NCI-H1092 treated with DMSO at 0.1 percent for 48 hours (cell line): ENCODE measurements around the gene MPRIP.
A peak's percentile ranks its signal among the peaks of the same experiment; 100 is the strongest.

Experiments
- DNase-seq: peaks from one replicate; lab custom pipeline; 2025; lab: John Stamatoyannopoulos, UW

MPRIP gene

DNA sequence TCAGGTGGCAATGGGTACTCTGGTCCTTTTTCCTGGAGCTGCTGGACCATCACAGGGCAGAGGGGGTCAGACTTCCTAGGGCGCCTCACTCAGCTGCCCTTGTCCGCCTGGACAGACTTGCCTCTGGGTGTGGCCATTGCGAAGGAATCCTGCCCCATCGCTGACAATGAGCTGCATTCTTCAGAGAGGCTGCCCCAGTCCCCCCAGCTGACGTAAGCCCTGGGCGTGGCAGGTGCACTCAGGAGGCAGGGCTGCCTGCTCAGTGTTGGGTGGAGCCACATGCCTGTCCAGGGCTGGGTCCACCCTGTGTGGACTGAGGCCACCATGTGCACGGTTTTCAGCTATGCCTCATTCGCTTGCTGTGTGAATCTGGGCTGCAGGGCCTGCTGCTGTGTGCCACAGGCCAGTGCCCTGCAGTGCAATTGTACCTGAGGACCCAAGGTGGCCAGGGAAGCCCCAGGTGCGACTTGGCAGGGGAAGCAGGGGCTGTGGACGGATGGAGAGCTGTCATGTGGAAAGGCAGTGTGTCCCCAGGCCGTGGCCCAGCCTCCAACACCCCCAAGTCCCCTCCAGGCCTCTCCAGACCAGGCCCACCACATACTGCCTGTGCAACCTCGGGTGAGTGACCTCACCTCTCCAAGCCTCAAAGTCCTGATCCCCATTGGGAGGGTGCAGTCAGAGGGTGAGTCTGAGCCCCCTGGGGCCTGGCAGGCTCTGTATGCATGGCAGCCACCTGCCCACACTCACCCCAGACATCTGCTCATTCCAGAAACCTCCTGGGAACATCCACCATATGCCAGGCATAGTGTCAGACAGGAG, 14.0 kb upstream of the MPRIP start:
- no peak for DNase-seq

DNA sequence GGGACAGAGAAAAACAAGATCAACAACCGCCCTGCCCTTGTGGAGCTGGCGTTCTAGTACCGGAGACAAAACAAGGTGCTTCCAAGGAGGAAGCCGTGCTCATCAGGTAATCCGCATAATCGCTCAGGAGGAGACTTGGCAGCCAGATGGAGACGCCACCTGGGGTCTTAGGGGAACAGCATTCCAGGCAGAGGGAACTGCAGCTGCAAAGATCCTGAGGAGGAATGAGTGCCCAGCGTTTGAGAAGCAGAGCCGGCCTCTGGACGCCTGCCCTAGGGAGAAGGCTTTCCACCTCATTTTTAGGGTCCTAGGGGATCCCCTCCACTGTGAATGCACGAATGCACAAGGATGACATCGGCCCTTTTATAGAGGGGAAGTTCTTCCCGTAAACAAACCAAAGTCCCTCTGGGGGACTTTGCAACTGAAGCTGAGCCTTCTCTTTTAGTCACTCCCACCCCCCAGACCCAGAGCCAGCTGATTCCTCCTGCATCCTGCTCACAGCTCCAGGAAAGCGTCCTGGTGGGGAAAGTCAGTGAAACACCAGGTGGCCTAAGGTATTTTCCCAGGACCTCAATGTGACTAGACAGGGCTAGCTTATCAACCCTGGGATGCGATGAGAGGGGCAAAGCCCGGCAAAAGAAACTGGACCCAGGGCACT, 13.2 kb upstream of the MPRIP start:
- DNase-seq = no peak

DNA sequence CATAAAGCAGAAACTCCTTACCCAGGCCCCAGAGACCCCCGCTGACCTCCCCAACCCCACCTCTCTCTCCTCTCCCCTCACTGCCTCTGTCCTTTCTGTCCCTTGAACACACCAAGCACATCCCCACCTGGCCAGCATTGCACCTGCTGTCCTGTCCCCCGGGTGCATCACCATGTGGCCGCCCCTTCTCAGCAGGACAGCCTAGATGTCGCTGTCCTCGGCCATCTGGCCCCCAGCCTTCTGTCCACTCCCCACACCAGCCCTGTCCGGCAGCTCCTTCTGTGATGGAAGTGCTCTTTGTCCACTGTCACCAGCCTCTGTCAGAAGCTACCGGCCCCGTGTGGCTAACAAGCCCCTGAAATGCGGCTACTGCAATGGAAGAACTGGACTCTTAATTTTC, 12.3 kb upstream of the MPRIP start:
- DNase-seq = no peak

DNA sequence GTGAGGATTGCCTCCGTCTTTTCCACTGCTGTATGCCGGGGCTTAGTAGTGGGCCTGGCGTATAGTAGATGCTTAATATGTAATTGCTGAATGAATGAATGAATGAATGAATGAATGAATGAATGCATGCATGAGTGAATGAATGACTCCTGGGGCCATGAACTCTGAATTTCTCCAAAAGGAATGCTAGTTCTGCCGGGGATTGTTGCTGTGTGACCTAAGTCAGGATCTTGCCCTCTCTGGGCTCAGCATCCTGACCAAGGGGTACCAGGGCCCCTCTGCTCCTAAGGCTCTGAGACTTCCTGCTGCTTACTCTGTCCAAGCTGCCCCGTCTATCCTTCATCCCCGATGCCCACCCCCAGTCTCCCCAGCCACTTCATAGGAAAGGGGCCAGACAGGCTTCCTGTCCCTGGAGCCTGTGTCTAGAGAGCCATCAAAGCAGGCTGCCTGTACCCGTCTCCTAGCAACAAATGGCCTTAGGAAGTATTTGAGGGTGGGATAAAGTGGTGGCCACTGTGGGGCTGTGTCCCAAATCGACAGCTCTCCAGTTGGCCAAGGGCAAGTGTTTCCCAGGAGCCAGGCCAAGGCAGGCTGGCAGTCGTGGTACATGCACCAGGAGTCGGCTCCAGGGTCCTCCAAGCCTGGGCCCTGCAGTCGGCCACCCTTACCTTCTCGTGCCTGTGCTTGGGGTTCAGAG, 11.6 kb upstream of the MPRIP start:
- DNase-seq = no peak

DNA sequence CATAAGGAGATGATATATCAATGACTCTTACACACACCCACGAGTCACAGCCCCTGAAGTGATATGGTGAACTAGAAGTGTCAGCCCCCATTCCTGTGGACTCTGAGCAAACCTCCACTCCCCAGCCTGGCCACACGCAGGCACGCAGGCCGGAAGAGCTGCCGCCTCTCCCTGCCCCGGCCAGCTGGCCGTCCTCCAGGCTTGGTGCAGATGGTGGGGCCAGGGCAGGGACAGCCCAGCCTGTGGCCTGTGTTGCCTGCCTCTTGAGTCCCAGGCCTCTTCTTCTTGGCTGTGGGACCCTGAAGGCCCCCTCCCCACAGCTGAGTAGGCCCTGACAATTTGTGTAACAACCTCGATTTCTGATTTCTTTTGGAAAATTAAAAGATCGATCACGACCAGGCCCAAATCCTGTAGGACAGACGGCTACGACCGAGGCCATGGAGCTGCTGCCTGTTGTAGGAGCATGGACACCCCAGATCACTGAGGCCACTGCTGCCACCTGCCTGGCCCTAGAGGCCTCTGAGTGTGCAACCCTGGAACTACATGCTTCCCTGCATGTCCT, 10.0 kb upstream of the MPRIP start:
- DNase-seq = no peak

DNA sequence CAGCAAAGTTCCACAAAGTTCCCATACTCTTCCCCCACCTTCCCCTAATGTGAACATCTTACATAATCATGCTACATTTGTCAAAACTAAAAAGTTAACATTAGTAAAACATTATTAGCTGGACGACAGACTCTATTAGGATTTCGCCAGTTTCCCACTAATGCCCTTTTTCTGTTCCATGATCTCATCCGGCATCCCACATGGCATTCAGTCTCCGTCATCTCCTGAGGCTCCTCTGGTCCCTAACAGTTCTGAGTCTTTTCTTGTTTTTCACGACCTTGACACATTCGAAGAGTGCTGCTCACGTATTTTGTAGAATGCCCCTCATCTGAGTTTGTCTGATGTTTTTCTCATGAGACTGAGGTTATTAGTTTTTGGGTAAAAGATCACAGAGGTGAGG, 8.8 kb upstream of the MPRIP start:
- DNase-seq = no peak

DNA sequence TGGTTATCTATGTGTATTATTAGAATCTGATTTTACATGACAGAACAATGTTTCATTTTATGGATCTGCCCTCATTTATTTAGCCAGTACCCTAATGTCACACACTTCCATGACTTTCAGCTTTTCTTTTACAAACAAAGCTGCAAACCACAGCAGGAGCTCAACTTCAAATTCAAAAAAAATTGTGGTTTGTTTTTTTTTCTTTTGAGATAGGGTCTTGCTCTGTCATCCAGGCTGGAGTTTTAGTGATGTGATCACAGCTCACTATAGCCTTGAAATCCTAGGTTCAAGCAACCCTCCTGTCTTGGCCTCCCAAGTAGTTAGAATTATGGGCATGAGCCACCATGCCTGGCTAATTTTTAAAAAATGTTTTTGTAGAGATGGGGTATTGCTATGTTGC, 8.2 kb upstream of the MPRIP start:
- DNase-seq = no peak

DNA sequence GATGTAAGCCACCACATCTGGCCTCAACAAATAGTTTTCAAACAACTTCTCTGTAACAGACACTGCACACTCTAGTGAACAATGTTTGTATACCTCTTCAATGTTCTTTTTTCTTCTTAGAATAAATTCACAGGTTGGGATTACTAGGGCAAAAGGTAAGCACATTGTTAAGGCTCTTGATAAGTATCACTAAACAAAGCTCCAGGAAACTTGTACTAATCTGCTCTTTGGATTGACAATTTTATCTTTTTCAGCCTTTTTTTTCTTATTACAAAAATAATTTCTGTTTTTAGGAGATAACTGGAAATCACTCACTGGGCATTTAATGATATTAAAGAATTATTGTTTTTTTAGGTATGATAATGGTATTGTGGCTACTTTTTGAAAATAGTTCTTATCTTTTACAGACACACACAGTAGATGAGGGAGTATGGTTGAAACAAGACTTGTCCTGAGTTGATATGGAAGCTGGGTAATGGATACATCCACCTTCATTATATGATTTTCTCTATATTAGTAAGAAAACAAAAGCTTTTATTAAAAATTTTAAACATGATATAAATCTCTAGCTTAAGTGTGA, 7.7 kb upstream of the MPRIP start:
- DNase-seq = no peak

DNA sequence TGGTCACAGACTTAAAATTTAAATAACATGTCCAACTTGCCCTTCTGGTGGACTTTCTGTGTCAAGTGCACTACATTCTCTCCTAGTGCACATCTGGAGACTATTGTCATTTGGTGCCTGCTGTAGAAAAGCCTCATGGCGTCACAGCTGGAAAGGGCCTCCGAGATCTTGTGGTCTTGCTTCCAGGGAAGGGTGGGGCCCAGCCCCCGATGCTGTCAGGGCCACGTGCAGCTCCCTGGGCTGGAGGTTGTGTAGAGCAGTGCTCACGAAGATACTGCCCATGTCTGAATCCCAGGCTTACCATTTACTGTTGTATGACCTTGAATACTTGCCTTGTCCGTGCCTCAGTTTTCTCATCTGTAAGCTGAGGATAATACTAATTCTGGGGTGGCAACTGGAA, 6.8 kb upstream of the MPRIP start:
- no peak for DNase-seq

DNA sequence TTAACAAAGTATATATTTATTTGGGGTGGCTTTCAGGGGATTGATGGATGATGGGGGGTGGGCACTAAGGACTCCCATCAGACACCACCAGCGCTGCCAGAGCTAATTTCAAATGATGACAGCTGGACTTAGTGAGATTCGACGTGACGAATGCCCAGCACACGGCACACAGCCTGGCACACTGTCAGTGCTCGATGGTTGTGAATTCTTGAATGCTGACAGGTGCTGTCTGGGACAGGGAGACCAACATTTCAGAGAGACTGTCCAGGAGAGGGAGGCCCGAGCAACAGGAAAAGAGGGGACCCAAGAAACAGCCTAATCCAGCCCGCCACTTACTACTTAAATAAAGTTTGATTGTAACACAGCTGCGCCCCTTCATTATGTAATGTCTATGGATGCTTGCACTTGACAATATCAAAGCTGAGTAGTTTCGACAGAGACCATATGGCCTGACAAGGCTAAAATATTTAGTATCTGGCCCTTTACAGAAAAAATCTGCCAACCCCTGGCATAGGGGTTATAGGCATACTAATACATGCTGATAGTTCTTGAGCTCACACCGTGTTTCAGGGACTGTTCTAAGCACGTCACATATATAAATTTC, 6.2 kb upstream of the MPRIP start:
- DNase-seq = no peak

DNA sequence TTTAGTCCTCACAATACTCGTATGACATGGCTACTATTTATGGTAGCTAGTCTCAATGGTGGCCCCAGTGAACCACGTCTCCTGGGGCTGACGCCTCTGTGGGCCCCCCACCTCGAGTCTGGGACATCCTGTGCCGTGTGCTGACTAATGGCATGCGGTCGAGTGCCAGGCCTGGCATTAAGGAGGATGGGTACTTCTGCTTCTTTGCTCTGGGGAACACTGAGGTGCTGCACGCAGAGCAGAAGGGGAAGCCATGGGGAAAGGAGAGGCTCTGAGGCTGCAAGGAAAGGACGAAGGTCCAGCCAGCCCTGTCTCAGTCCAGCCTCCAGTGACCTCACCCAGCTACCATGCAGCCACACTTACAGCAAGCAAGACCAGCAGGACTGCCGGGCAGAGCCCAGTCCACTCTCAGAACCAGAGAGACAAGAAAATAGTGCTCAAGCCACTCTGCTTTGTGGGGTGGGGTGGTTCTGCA, 5.7 kb upstream of the MPRIP start:
- DNase-seq = no peak

DNA sequence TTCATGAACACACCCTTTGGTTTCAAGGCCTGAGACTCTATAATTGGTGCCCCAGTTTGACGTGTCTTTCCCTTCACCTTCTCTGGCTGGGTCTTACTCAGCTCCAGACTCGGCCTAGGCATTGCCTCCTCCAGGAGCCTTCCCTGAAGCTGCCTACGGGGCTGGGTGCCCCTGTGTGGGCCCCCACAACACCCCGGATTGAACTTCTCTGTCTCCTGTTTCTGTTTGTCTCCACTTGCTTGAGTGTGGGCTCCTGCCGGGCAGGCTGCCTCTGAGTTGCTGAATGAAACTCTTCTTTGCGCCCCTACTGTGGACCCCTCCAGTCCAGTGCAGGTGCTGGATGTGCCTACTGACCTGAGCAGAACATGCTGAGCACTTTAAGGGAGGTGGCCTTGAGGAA, 2.3 kb upstream of the MPRIP start:
- no peak for DNase-seq

DNA sequence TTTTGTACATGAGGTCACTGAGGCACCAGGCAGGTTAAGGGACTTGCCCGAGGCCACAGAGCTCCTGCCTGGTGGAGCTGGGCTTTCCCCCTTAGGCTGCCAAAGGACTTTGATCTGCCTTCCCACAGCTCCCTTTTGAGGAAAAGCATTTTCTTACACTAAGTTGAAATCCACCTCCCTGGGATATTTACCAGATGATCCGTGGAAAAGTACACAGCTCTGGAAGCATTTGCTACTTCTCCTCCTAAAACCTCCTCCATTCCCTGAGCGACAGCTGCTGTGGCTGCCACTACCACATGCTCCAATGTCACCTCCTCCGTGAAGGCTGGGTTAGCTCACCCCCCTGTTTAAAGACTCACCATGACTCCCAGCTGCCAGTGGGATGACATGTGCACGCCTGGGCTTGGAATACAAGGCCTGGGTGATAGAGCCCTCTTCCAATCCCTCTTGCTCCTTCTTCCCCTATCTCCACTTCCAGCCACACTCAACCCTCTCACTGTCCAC, 1.2 kb upstream of the MPRIP start:
- no peak for DNase-seq

DNA sequence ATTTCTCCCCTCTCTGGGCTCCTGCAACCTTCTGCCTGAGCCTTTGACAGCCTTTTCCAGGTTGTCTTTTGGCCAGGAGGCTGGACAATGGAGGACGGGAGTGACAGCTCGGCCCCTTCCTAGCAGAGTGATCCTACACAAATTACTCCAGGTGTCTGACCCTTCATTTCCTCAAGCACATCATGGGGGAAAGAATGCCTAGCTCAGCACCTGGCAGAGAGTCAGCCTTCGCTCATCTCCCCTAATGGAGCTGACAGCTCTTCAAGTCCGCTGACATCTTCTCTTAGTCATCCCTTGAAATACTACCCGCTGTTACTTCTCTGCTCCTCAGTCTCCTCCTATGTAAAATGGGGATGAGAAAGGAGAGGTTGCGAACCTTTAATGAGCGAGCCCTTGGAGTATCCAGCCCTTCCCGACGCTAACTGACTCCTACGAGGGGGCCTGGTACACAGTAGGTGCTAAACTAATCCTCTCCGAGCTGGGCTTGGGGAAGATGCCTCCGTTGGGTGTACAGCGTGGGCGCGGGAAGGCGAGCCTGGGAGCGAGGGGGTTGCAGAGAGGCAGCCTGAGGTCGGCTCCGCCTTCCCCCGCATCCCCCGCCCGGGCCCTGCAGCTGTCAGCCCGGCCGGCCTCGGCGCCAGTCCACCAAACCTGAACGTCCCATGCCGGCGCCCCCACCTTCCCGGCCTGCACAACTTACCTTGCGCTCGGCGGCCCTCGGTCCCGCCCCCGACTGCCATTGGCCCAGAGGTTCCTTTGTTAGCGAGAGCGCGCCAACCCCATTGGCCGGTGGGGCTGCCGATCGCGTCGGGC, 480 bp upstream of the MPRIP start:
- DNase-seq = peak; percentile 83

DNA sequence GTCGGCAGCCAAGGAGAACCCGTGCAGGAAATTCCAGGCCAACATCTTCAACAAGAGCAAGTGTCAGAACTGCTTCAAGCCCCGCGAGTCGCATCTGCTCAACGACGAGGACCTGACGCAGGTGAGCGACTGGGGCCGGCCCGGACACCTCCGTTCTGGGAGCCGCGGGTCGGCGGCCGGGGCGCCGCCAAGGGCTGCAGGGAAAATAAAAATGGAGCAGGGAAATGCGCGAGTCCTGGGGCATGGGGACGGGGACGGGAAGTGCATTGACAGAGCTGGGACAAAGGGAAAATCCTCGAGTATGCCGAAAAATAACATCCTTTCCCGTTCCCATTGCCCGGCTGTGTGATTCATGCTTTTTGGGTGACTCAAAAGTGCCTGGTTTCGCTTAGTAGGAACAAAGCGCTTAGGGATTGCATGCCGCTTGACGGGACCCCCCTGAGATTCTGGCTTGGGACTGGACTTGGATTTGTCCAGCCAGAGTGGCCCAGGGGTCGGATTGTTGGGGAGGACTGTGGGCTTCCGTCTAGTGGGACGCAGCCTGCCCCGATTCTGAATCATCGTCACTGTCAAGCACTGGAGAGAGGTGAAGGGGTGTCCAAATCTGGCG, 699 bp downstream of the MPRIP start:
- DNase-seq = no peak

DNA sequence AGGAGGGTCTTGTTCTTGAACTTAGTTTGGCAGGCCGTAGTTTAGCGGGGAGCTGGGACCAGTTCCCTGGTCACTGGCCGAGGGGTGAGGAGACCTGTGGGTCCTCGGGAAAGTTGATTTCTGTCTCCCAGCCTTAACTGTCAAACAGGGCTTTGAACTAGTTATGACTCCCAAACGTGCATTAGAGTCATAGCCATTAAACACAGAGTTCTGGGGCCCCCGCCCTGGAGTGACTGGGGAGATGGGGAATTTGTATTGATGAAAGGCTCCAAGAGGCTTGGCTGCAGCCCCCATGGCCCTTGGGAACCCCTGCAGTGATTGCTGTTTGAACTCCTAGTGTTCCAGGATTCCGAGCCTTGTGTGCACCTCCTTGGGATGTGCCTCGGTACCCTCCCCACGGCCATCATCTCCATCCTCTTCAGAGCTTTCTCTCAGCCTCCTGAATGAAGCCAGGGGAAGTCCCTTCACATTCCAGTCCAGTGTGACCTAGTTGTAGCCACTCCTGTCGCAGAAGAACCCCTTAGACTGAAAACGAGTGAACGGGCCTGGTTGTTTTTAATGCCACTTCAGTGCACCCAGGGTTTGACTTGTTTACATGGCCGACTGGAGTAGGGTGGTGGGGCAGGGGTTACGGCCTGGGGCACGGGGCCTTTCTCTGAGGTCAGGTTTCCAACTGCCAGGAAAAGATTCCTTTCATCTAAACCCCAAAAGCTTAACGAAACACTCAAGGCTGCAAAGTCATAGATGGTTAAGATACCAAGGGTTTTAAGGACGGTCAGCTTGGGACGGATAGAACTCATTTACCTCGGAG, 1.4 kb downstream of the MPRIP start:
- no peak for DNase-seq

DNA sequence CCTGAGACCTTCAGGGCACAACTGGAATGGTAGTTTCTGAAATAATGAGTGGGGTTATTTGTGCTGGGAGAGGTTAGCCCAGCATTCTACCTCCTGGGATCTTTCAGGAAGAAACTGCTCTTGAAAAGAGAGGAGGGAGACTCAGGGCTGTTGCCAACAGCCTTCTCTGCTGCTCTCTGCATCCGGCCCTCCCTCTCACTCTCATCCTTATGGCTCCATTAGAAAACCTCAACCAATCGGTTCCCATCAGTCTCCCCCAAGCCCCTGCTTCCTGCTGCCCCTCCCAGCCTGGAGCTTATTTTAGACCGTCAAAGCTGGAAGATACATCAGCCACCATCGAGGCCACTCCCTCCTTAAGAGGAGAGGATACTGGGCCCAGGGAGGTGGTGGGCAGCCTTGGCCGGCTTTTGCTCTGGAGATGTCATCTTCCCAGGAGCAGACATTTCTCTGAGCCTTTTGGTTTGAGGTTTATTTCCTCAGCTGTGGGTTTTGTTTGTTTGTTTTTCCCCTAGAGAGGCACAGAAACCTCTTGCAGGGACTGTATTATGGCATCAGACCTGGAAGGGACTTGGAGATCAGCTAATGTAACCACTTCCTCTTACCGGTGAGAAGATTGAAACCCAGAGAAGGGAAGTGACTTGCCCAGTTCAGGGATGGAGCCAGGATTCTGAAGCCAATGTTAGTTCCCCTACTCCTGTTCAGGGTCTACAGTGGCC, 2.7 kb downstream of the MPRIP start:
- no peak for DNase-seq

DNA sequence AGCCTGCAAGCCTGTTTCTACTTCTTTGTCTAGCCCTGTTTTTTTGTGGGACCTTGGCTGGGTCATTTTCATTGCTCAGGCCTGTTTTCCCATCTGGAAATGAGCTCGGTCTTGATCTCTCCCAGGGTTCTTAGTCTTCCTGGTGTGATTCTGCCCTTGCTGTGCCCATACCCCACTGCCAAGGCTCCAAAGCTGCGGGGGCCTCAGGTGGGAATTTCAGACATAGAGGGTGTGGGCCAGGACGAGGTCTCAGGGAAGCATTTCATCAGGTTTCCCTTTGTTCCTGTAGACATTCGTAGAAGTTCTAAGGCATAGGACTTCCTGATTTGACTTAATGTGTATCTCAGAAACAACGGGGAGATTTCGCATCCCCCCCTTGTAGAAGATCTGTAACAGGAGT, 5.8 kb downstream of the MPRIP start:
- DNase-seq = no peak
